GM12878 (cell line): ENCODE measurements around the gene ETV6.

Experiments
- BCL11A ChIP-seq: IDR thresholded peaks from 2 replicates; pipeline ENCODE4 v1.6.1; 2011; ENCODE audit warnings: low read depth, low read length
- BMI1 ChIP-seq: fragments of 450-650 bp; IDR thresholded peaks from 2 replicates; pipeline ENCODE4 v1.6.1; 2016; ENCODE audit warnings: mild to moderate bottlenecking, moderate library complexity, borderline replicate concordance
- CTCF ChIP-seq, 3 experiments: IDR thresholded peaks in 2 of 3; conservative IDR thresholded peaks in 1 of 3; 2 replicates each; pipeline ENCODE4 v1.5.1; 2011; ENCODE audit warnings: low read depth in 3 of 3, low read length in 3 of 3, mild to moderate bottlenecking in 3 of 3, control low read depth in 2 of 3, moderate library complexity in 2 of 3, inconsistent platforms in 1 of 3, mixed read lengths in 1 of 3; ENCODE audit not compliant: control insufficient read depth in 2 of 3, insufficient read depth in 1 of 3; ENCODE audit errors: extremely low read depth in 1 of 3
- GABPA ChIP-seq: IDR thresholded peaks from 2 replicates; pipeline ENCODE4 v1.6.1; 2014; ENCODE audit warnings: antibody characterized with exemption, low read depth, mild to moderate bottlenecking, inconsistent platforms
- PAX8 ChIP-seq: fragments of 450-650 bp; IDR thresholded peaks from 2 replicates; pipeline ENCODE4 v1.6.1; 2017; ENCODE audit warnings: mild to moderate bottlenecking, moderate library complexity
- RCOR1 ChIP-seq: conservative IDR thresholded peaks from 2 replicates; pipeline ENCODE4 v1.6.1; 2012; ENCODE audit warnings: low read depth, low read length, improper control_type of control experiment
- RFX5 ChIP-seq: IDR thresholded peaks from 2 replicates; pipeline ENCODE4 v1.6.1; 2011; ENCODE audit warnings: low read depth, low read length, improper control_type of control experiment
- TARDBP ChIP-seq: IDR thresholded peaks from 2 replicates; pipeline ENCODE4 v1.6.1; 2016; ENCODE audit warnings: borderline replicate concordance

GRCh38 chr12:11888029-11888428, 238.6 kb downstream of the ETV6 start:
- TF ChIP-seq RFX5 (no peak), CTCF (IDR thresholded peaks at IDR 0.05 in 2 of 3, conservative IDR thresholded peaks at IDR 0.05 in 1 of 3; ENCODE audit: control insufficient read depth in 2 of 3, extremely low read depth in 1 of 3, insufficient read depth in 1 of 3, low read depth in 3 of 3, low read length in 3 of 3) (no peak), BMI1 (no peak), PAX8 (no peak), TARDBP (no peak), RCOR1 (no peak), BCL11A (no peak), GABPA (no peak)
